Activated T-cell treated with anti-CD3 and anti-CD28 coated beads for 24 hours (primary cell): ENCODE measurements around the gene SLC38A11.
"Not testable (repeated sequence)": the region's sequence is repeated elsewhere in the genome, so short reads cannot be mapped to it uniquely, and the experiment has no call there.

Experiments used
- DNase-seq: peaks from one replicate; pipeline ENCODE4 v3.0.0-alpha.2; 2020; ENCODE audit warnings: low read depth

Gene SLC38A11

DNA sequence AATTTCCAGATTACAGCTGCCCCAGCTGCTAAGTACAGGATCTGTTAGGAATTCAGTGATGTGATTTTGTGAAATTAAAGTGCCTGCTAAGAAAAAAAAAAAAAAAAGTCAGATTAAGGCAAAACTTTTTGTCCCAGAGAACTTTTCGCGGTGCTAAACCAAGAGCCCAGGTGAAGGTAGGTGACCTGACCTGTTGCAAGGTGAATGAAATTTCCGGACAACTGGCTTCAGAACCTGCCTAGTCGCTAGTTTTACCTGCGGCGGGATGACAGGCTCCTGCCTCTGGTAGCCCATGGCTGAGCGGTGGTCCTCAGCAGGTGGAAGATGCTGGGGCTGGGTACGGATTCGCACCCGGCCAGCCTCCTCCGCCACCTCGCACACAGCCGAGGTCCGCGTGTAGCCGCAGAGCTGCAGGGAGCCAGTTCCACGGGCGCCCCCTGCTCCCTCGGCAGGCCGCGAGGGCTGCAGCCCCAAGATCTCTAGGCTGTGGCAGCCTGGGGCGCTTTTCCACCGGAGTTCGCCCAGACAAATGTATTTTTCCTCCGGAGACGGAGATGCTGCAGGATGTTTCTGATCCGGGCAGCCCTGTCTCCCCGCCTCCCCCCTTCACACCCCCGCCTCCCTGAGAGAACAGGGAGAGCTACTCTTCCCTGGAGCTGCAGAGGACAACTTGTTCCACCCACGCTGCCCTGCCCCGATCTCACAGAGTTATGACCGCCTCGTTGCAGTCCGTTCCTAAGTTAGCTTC lies at the start of gene SLC38A11:
Gene SLC38A11 (minus strand): TSS at position 572 of the 748 bp plus-strand sequence. CDS start 278 bp downstream, at position 294.
- no peak for DNase-seq

DNA sequence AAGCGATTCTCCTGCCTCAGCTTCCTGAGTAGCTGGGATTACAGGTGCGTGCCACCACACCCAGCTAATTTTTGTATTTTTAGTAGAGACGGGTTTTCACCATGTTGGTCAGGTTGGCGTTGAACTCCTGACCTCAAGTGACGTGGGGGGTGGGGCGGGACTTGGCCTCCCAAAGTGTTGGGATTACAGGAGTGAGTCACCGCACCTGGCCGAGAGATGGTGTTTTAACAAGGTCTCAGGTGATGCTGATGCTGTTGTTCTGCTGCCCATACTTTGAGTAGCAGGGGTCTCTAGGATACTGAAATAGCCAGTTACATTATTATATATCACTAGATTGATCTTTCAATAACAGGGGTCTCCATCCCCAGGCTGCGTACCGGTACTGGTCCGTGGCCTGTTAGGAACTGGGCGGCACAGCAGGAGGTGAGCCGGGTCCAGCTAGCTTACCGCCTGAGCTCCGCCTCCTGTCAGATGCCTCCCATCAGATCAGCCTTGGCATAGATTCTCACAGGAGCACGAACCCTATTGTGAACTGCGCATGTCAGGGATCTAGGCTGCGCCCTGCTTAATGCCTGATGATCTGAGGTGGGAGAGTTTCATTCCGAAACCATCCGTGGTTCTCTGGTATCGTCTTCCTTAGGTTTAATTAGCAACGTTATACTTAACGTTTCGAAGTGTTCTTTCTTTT lies 48.3 kb upstream of the SLC38A11 start:
- DNase-seq, result no peak

GRCh38 chr2:165002638-165003037 lies 47.3 kb upstream of the SLC38A11 start:
- no peak for DNase-seq

DNA sequence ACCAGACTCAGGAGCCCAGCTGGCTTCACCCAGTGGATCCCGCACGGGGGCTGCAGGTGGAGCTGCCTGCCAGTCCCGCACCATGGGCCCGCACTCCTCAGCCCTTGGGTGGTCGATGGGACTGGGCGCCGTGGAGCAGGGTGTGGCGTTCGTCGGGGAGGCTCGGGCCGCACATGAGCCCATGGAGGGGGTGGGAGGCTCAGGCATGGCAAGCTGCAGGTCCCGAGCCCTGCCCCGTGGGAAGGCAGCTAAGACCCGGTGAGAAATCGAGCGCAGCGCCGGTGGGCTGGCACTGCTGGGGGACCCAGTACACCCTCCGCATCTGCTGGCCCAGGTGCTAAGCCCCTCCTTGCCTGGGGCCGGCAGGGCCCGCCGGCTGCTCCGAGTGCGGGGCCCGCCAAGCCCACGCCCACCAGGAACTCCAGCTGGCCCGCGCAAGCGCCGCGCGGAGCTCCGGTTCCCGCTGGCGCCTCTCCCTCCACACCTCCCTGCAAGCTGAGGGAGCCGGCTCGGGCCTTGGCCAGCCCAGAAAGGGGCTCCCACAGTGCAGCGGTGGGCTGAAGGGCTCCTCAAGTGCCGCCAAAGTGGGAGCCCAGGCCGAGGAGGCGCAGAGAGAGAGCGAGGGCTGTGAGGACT lies 39.5 kb upstream of the SLC38A11 start:
- DNase-seq, result not testable (repeated sequence)

DNA sequence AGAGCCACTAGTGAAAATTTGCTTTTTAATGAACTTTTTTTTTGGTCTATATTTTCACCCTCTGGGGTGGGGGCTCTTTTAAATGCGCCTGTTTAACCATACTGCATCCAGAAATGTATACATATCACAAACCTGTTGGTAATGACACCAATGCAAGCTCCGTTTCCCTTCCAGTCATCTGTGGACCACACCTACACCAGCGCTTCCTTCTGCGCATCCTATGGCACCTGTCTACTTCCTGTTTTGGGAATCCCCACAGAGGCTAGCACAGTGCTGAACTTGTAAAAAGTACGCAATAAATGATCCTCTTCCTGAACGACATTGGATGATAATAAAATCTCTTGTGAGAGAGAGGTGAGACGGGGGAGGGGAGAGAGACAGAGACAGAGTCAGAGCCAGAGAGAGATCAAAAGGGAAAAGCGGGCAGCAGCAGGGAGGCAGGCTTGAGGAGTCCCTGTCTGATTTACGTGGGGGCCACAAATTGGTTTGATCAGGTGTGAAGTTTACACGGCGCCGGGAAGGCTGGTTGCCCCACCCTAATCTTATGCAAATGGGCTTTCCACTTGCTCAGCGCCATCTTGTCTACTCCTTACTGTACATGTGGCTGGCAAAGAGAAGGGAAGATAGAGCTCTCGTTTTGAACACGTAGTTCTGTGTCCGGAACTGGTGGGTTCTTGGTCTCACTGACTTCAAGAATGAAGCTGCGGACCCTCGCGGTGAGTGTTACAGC lies 38.1 kb upstream of the SLC38A11 start:
- no peak for DNase-seq

DNA sequence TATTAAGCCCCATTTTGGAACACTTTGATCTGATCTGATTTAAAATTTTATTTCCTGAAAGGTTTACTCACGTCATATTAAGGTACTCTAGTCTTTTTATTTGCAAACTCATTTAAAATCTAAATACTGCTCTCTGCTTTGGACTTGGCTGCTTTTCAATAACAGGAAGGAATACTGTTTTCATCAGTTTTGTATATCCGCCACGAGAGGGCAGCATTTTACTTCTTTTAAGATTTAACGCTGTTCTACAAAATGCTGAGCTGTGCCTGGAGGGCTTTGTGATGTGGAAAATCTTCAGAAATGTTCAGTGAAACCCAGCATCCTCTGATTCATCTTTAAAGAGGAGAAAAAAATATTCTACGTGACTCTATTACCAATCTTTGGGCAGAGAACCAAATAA lies 37.5 kb upstream of the SLC38A11 start:
- DNase-seq, result peak; percentile 28

DNA sequence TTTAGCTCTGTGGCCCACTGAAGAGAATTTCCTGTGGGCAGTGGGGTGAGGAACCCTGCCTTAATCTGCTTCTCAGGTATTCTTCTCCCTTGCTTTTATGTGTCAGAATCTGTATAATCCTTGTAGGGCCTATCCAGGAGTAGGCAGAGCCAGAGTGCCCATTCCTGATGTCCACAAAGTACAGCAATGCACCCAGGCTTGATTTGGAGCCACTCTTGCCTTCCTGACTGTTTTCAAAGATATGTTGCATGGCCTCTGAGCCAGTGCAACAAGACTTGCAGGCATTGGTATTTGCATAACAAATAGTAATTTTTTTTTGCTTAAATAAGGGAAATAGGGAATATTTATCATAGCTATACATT lies 36.7 kb upstream of the SLC38A11 start:
- not testable (repeated sequence) for DNase-seq

DNA sequence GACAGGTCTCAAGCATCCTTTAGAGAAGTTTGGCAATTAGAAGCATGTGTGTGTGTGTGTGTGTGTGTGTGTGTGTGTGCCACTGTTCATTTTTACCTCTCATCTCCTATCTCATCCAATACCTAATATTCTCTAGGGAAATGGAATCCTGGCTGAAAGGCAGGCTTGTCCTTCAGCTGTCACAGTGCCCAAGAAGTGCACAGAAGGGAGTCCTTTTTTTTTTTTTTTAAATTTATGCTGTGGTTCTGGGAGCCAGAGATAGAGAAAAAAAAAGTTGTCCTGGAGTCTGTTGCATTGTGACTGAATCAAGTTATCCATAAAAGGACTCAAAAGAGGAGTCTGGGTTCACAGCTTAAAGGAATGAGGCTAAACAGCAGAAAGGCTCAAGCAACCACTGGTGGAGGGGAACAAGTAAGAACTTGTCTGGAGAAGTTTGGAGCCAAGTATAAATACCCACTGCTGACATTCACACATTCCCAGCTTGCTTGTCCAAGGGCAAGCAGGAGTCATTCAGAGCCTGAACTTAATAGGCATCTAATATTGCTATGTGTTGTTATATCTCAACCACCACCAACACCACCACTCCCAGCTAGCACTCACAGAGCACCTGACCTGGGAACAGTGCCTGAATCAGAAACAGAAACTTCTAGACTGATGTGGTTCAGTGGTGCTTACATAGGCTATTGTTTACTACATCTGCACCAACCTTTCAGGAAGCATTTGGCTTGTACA lies 36.2 kb upstream of the SLC38A11 start:
- DNase-seq, result not testable (repeated sequence)

- not testable (repeated sequence) for DNase-seq
These were observed 35.6 kb upstream of the SLC38A11 start for GRCh38 chr2:164990953-164991352.

DNA sequence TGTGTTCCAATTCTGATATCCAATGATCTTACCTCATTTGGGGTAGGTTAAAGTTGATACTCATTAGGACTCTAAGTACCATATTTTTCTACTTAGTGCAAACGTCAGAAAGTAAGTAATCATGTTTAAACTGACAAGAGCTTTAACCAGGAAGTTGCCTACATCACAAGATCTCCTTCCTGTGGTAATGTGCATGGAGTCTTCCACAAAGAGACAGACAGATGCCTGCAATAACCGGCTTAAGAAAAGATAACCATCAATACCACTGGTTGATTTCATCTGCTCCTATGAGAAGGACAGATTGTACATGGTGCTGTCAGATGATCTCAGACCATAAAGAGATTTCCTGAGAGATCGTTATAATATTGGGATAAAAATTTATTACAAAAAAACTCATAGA lies 33.5 kb upstream of the SLC38A11 start:
- not testable (repeated sequence) for DNase-seq

DNA sequence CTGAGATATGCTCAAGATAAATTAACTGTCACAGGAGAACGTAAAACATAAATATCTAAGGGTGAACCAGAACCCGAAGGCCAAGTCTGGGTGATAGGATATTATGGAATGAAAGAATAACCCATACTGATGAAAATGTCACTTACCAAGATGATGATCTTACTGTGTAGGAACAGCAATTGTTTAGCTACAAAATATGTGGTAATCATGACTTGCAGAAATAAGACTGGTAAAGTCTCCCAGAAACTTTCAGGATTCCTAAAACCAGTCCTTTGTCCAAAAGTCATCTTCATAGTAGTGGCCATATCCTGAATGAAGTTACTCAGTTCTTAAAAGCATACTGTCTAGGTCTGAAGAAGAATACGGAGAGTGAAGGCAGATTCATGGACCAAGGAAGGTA lies 30.7 kb upstream of the SLC38A11 start:
- DNase-seq, result not testable (repeated sequence)

DNA sequence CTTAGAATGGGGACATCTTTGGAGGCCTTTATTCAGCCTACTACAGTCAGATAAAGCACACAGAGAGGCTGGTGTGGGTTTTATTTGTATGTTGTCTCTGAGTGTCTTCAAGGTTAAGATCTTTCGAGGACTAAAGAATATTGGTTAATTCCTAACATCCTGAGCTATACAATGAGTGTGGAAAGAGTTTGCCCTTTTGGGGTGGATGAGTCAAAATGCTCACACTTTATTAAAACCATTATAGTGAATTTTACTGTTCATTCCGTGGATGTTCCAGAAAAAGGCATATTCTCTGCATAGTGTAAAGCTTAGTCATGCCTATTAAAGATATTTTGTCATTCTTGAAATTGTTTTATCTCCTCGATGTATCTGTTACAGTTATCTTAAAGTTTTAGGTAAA lies 29.1 kb upstream of the SLC38A11 start:
- no peak for DNase-seq

DNA sequence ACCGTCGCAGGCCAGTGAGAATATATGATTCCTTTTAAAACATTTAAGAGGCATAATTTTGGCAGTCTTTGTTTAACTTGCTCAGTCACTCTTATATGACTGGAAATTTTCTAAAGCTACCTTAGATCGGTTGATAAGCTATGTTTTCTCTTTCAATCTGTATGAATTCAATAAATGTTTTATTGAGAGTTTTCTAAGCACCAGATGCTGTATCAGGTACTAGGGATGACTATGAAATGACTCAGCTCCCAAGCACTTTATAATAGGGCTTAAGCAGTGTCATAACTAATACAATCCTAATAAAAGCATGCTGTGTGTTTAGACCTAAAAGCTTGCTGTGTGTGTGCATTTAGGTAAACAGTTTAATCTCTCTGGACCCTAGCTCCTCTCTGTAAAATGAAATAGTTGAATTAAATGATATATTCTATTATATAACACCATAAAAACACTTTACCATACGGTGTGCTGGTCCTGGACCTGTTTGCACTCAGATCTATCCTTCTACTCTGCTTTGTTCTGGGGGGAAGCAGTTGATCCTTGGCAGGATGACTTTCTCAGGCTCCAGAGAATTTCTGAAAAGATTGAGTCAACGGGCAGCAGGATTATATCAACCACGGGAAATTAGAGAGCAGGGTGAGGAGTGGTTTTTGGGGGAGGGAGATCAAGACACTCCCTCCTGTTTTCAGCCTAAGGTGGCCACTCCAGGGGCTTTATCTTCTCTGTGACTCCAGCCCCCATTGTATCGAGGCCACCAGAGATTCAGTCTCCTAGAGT lies 26.1 kb upstream of the SLC38A11 start:
- DNase-seq, result no peak

- not testable (repeated sequence) for DNase-seq
These were observed 25.4 kb upstream of the SLC38A11 start for GRCh38 chr2:164980688-164981087.

DNA sequence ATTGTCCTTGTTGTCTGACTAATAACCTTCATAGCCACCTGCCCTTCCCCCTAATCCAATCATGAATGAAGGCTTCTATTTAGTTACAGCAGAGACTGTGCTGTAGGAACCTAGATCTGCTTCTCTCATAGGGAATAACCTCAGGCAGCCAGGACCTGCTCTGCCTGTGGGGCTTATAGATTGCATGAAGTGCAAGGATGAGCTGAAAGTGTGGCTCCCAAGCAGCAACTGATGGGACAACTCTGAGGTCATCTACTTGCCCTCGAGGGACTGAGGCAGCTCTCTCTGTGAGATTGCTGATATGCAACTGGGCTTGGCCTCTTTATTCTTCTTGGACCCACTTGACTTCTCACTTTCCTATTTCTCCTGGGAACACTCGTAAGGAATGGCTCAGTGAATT lies 23.8 kb upstream of the SLC38A11 start:
- DNase-seq, result no peak

- not testable (repeated sequence) for DNase-seq
These were observed 21.6 kb upstream of the SLC38A11 start for GRCh38 chr2:164976875-164977470.

DNA sequence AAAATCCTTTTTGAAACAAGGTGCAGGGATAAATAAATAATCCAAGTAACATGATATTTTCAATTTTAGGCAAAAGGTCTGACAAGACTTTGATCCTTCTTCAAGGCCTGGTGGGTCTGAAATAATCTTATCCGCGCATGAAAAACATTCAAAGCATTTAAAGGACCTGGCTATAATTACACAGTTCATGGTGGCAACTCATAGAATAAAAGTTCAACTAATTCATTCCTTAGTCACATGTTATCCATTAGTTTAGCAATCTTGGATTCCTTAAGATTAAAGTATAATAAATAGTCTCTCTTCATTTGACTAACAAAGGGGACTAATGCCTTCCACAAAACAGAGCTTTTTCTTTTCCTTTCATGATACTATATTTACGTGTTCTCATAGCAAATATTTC lies 21.0 kb upstream of the SLC38A11 start:
- DNase-seq, result no peak

DNA sequence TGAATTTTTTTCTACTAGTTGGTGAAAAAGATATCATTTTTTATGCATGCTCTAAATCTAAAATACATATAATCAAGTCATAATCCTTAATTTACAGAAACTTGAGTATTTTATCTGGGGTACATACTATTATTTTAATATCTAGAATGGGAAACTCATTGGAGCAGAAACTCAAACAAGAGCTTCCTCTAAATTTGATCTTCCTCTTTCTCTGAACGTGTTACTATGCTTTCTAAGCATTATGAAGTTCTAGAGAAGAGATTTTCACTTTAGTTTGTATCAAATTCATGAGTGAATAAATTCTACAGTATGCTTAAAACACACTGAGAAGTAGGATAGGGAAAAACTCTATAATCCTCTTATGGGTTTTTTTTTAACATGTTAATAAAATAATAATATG lies 20.6 kb upstream of the SLC38A11 start:
- no peak for DNase-seq

DNA sequence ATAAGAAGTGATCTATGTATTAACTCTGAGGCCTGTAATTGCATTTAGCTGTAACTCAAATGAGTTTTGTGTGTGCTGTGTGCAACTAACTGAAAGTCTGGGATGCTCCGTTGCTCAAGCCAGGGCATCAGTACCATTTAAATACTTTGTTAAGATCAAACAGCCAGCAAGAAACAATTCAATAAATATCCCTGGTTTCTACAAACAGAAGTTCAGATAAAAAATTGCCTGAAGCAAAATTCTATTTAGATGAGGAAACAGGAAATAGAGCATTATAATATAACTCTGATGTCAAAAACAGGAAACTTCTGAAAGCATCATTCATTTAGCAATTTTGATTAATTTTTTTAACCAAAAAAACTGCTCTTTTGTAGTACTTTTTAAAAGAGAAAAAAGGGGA lies 18.9 kb upstream of the SLC38A11 start:
- no peak for DNase-seq

- DNase-seq, result no peak
These were observed 16.9 kb upstream of the SLC38A11 start for GRCh38 chr2:164972216-164972615.
